Measurements from ENCODE around the gene GLRA3. TPM values are rescaled to one million over a fixed set of nuclear protein-coding genes. Genes with fewer than 3 reads are reported as not detected.

The GLRA3 gene
- polyA plus RNA-seq, 1 donor (not counting 4 experiments of a cell fraction or from before 2014, with no cell fraction given): not detected

GRCh38 chr4:174611792-174612191 lies 217.3 kb downstream of the GLRA3 start:
- dilution Hi-C loops (cut with MboI; ENCODE audit: extremely low pct_ligation_motif_present, low sequenced_read_pairs): loop anchor here (25.0 kb wide), 1 partner anchor 249 kb away; no protein-coding TSS in a partner anchor
- H3K4me1 ChIP-seq (ENCODE audit: control insufficient read depth, extremely low read depth, insufficient read depth, low read length): no peaks in the 10 kb centered on the region
- FAIRE-seq: no peak

GRCh38 chr4:174607792-174608191 lies 221.3 kb downstream of the GLRA3 start:
- Histone ChIP-seq H3K9me3 (ENCODE audit: control insufficient read depth, low read depth, low read length) (no peaks in the 10 kb centered on the region), H3K4me3 (ENCODE audit: control insufficient read depth in 2 of 3, extremely low read depth in 1 of 3, insufficient read depth in 2 of 3, low read depth in 1 of 3, low read length in 3 of 3) (no peak overlapping the region), H2AFZ (ENCODE audit: control insufficient read depth, low read length) (no peak overlapping the region), H3K4me1 (ENCODE audit: control insufficient read depth, extremely low read depth, insufficient read depth, low read length) (peaks cover 3% of the 10 kb centered on the region), H3K4me2 (ENCODE audit: control insufficient read depth, extremely low read depth, insufficient read depth, low read depth, low read length) (no peak overlapping the region), H3K79me2 (ENCODE audit: control insufficient read depth, insufficient read depth, low read length) (no peaks in the 10 kb centered on the region), H3K9ac (ENCODE audit: control insufficient read depth, extremely low read depth, insufficient read depth, low read length) (no peak overlapping the region), H3K36me3 (ENCODE audit: control insufficient read depth in 2 of 2, extremely low read depth in 1 of 2, insufficient read depth in 2 of 2, low read length in 2 of 2) (no peaks in the 10 kb centered on the region), H3K9me1 (ENCODE audit: control insufficient read depth, extremely low read depth, insufficient read depth, low read length) (no peaks in the 10 kb centered on the region), H4K20me1 (ENCODE audit: control insufficient read depth, extremely low read depth, insufficient read depth, low read length) (no peaks in the 10 kb centered on the region), H3K27ac (ENCODE audit: control insufficient read depth, insufficient read depth, low read length) (no peak overlapping the region), H3K27me3 (ENCODE audit: control insufficient read depth, extremely low read depth, insufficient read depth, low read length) (no peaks in the 10 kb centered on the region)
- no peak for DNase-seq (ENCODE audit: low read depth, low spot score)
- dilution Hi-C loops (cut with MboI; ENCODE audit: extremely low pct_ligation_motif_present, low sequenced_read_pairs): loop anchor here (25.0 kb wide), 1 partner anchor 245 kb away; no protein-coding TSS in a partner anchor
- no peak for FAIRE-seq
- TF ChIP-seq EZH2 (IDR thresholded peaks at IDR 0.05; ENCODE audit: low read length) (no peak), CTCF (optimal IDR thresholded peaks at IDR 0.05 in 1 of 3, IDR thresholded peaks at IDR 0.05 in 1 of 3, conservative IDR thresholded peaks at IDR 0.05 in 1 of 3; ENCODE audit: extremely low read depth in 1 of 3, insufficient read depth in 2 of 3, low read length in 3 of 3) (no peak)

More at GRCh38 chr4:174611792-174612191, 217.3 kb downstream of the GLRA3 start:
- no peaks in the 10 kb centered on the region for H3K9me1 ChIP-seq (ENCODE audit: control insufficient read depth, extremely low read depth, insufficient read depth, low read length)
- no peak overlapping the region for H3K4me3 ChIP-seq (ENCODE audit: control insufficient read depth in 2 of 3, extremely low read depth in 1 of 3, insufficient read depth in 2 of 3, low read depth in 1 of 3, low read length in 3 of 3)
- no peaks in the 10 kb centered on the region for H3K79me2 ChIP-seq (ENCODE audit: control insufficient read depth, insufficient read depth, low read length)
- H4K20me1 ChIP-seq (ENCODE audit: control insufficient read depth, extremely low read depth, insufficient read depth, low read length): no peaks in the 10 kb centered on the region
- H2AFZ ChIP-seq (ENCODE audit: control insufficient read depth, low read length): no peak overlapping the region
- no peak for DNase-seq (ENCODE audit: low read depth, low spot score)
- no peak overlapping the region for H3K27ac ChIP-seq (ENCODE audit: control insufficient read depth, insufficient read depth, low read length)
- H3K9ac ChIP-seq (ENCODE audit: control insufficient read depth, extremely low read depth, insufficient read depth, low read length): no peak overlapping the region
- TF ChIP-seq CTCF (optimal IDR thresholded peaks at IDR 0.05 in 1 of 3, IDR thresholded peaks at IDR 0.05 in 1 of 3, conservative IDR thresholded peaks at IDR 0.05 in 1 of 3; ENCODE audit: extremely low read depth in 1 of 3, insufficient read depth in 2 of 3, low read length in 3 of 3) (no peak), EZH2 (IDR thresholded peaks at IDR 0.05; ENCODE audit: low read length) (no peak)
- H3K4me2 ChIP-seq (ENCODE audit: control insufficient read depth, extremely low read depth, insufficient read depth, low read depth, low read length): no peak overlapping the region
- no peaks in the 10 kb centered on the region for H3K27me3 ChIP-seq (ENCODE audit: control insufficient read depth, extremely low read depth, insufficient read depth, low read length)
- H3K9me3 ChIP-seq (ENCODE audit: control insufficient read depth, low read depth, low read length): no peaks in the 10 kb centered on the region
- no peaks in the 10 kb centered on the region for H3K36me3 ChIP-seq (ENCODE audit: control insufficient read depth in 2 of 2, extremely low read depth in 1 of 2, insufficient read depth in 2 of 2, low read length in 2 of 2)
